Measurements from ENCODE around the gene PITPNC1. TPM values are rescaled to one million over a fixed set of nuclear protein-coding genes. Genes with fewer than 3 reads are reported as not detected.

Gene PITPNC1
- total and polyA plus RNA-seq, 7 donors = 3.0 to 15.7 (median 5.6) TPM

GRCh38 chr17:67458203-67458602, 81.1 kb downstream of the PITPNC1 start:
- intact Hi-C loops (cut with DNase I) = no loop called here
- Histone ChIP-seq H3K36me3 (no peaks in the 10 kb centered on the region), H3K9me3 (peaks cover 0 to 5% (median 0%) of the 10 kb centered on the region in 4 donors), H3K27me3 (no peaks in the 10 kb centered on the region), H3K4me3 (no peak overlapping the region), H3K27ac (no peak overlapping the region), H3K4me1 (no peaks in the 10 kb centered on the region)
- 95 to 100% methylated on average over 2 of the region's 2 CpGs for WGBS, 2 donors
- TF ChIP-seq POLR2A (IDR thresholded peaks at IDR 0.05) (no peak), EP300 (IDR thresholded peaks at IDR 0.05) (no peak), POLR2AphosphoS5 (IDR thresholded peaks at IDR 0.05) (no peak), CTCF (IDR thresholded peaks at IDR 0.05) (no peak)
- no peak for DNase-seq

- TF ChIP-seq CTCF (IDR thresholded peaks at IDR 0.05) (no peak), POLR2AphosphoS5 (IDR thresholded peaks at IDR 0.05) (no peak), EP300 (IDR thresholded peaks at IDR 0.05) (no peak)
- Histone ChIP-seq H3K4me1 (no peaks in the 10 kb centered on the region), H3K36me3 (no peaks in the 10 kb centered on the region), H3K27ac (no peak overlapping the region), H3K9me3 (peaks cover 0 to 5% (median 0%) of the 10 kb centered on the region in 4 donors), H3K4me3 (no peak overlapping the region), H3K27me3 (no peaks in the 10 kb centered on the region)
- WGBS, 2 donors = 87 to 92% methylated on average over 7 of the region's 7 CpGs
- intact Hi-C loops (cut with DNase I) = no loop called here
- no peak for DNase-seq
These were observed 82.9 kb downstream of the PITPNC1 start for GRCh38 chr17:67459985-67460384.

GRCh38 chr17:67461228-67461780, 84.2 kb downstream of the PITPNC1 start:
- intact Hi-C loops (cut with DNase I) = no loop called here
- Histone ChIP-seq H3K9me3 (peaks cover 0 to 5% (median 0%) of the 10 kb centered on the region in 4 donors), H3K27ac (no peak overlapping the region), H3K4me1 (no peaks in the 10 kb centered on the region), H3K36me3 (no peaks in the 10 kb centered on the region), H3K27me3 (no peaks in the 10 kb centered on the region), H3K4me3 (no peak overlapping the region)
- DNase-seq = no peak
- 90 to 96% methylated on average over 6 of the region's 6 CpGs for WGBS, 2 donors
- no peak for TF ChIP-seq EP300 (IDR thresholded peaks at IDR 0.05)
- TF ChIP-seq POLR2AphosphoS5 (IDR thresholded peaks at IDR 0.05) = no peak
- TF ChIP-seq POLR2A (IDR thresholded peaks at IDR 0.05) = no peak
- TF ChIP-seq CTCF (IDR thresholded peaks at IDR 0.05) = no peak

GRCh38 chr17:67461876-67462275, 84.8 kb downstream of the PITPNC1 start:
- intact Hi-C loops (cut with DNase I) = no loop called here
- Histone ChIP-seq H3K4me1 (no peaks in the 10 kb centered on the region), H3K36me3 (no peaks in the 10 kb centered on the region), H3K27me3 (no peaks in the 10 kb centered on the region), H3K4me3 (no peak overlapping the region), H3K27ac (no peak overlapping the region), H3K9me3 (peaks cover 0 to 5% (median 0%) of the 10 kb centered on the region in 4 donors)
- DNase-seq = no peak
- TF ChIP-seq POLR2A (IDR thresholded peaks at IDR 0.05) (no peak), EP300 (IDR thresholded peaks at IDR 0.05) (no peak), POLR2AphosphoS5 (IDR thresholded peaks at IDR 0.05) (no peak), CTCF (IDR thresholded peaks at IDR 0.05) (no peak)
- 48 to 79% methylated on average over 3 of the region's 3 CpGs for WGBS, 2 donors

GRCh38 chr17:67466251-67466796, 89.2 kb downstream of the PITPNC1 start:
- TF ChIP-seq POLR2AphosphoS5 (IDR thresholded peaks at IDR 0.05) (no peak), EP300 (IDR thresholded peaks at IDR 0.05) (no peak), POLR2A (IDR thresholded peaks at IDR 0.05) (no peak), CTCF (IDR thresholded peaks at IDR 0.05) (no peak)
- no peaks in the 10 kb centered on the region for H3K36me3 ChIP-seq
- H3K9me3 ChIP-seq = no peaks in the 10 kb centered on the region
- H3K27me3 ChIP-seq = no peaks in the 10 kb centered on the region
- WGBS, 2 donors = 70 to 90% methylated on average over 4 of the region's 4 CpGs
- H3K4me1 ChIP-seq = no peaks in the 10 kb centered on the region
- no peak for DNase-seq
- H3K27ac ChIP-seq = no peak overlapping the region
- H3K4me3 ChIP-seq = no peak overlapping the region
- intact Hi-C loops (cut with DNase I) = no loop called here
